Mammary epithelial cell (primary cell): Measurements from ENCODE around the gene GNG8.

Experiments
- EZH2 ChIP-seq: IDR thresholded peaks from 2 replicates; pipeline ENCODE4 v1.6.1; 2012; ENCODE audit warnings: low read length, inconsistent platforms, borderline replicate concordance
- TF ChIP-seq, protein P1 (sequence below), 2 donors: IDR thresholded peaks in 1 of 2; conservative IDR thresholded peaks in 1 of 2; 2 replicates each; pipeline ENCODE4 v1.5.1; 2011 to 2012; ENCODE audit warnings: inconsistent platforms in 2 of 2, low read length in 2 of 2, mild to moderate bottlenecking in 2 of 2, control low read depth in 1 of 2, low read depth in 1 of 2; ENCODE audit not compliant: insufficient read depth in 1 of 2; ENCODE audit errors: extremely low read depth in 1 of 2

DNA sequence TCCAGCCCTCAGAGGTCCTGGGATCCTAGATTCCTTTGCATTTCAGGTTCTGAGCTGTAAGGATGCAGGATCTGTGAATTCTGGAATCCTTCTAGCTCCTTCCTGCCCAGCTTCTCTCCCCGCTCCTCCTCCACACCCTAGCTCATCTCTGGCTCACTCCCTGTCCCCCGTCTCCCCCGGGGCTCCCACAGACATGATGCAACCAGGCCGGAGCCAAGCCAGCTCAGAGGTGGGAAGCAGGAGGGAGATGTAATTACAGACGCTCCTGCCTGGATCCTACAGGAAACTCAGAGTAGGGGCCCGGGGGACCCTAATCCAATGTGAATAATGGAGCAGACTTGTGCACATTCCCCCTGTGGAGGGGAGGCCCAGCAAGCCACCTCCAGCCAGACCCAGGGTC, 4.5 kb downstream of the GNG8 start:
- TF ChIP-seq, protein P1, sequence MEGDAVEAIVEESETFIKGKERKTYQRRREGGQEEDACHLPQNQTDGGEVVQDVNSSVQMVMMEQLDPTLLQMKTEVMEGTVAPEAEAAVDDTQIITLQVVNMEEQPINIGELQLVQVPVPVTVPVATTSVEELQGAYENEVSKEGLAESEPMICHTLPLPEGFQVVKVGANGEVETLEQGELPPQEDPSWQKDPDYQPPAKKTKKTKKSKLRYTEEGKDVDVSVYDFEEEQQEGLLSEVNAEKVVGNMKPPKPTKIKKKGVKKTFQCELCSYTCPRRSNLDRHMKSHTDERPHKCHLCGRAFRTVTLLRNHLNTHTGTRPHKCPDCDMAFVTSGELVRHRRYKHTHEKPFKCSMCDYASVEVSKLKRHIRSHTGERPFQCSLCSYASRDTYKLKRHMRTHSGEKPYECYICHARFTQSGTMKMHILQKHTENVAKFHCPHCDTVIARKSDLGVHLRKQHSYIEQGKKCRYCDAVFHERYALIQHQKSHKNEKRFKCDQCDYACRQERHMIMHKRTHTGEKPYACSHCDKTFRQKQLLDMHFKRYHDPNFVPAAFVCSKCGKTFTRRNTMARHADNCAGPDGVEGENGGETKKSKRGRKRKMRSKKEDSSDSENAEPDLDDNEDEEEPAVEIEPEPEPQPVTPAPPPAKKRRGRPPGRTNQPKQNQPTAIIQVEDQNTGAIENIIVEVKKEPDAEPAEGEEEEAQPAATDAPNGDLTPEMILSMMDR (conservative IDR thresholded peaks at IDR 0.05 in 1 of 2, IDR thresholded peaks at IDR 0.05 in 1 of 2; ENCODE audit: extremely low read depth in 1 of 2, insufficient read depth in 1 of 2, low read depth in 1 of 2, low read length in 2 of 2): no peak
- no peak for TF ChIP-seq EZH2
